HG03571 (cell line): ENCODE results near the gene PPP1R27.

Experiments
- ATAC-seq: cut with Tn5 transposase; IDR thresholded peaks from one replicate; pipeline ENCODE4 v1.9.1; 2021; ENCODE audit not compliant: unreplicated experiment

PPP1R27 gene

GRCh38 chr17:81807210-81807719 lies 27.6 kb downstream of the PPP1R27 start:
- no peak for ATAC-seq

DNA sequence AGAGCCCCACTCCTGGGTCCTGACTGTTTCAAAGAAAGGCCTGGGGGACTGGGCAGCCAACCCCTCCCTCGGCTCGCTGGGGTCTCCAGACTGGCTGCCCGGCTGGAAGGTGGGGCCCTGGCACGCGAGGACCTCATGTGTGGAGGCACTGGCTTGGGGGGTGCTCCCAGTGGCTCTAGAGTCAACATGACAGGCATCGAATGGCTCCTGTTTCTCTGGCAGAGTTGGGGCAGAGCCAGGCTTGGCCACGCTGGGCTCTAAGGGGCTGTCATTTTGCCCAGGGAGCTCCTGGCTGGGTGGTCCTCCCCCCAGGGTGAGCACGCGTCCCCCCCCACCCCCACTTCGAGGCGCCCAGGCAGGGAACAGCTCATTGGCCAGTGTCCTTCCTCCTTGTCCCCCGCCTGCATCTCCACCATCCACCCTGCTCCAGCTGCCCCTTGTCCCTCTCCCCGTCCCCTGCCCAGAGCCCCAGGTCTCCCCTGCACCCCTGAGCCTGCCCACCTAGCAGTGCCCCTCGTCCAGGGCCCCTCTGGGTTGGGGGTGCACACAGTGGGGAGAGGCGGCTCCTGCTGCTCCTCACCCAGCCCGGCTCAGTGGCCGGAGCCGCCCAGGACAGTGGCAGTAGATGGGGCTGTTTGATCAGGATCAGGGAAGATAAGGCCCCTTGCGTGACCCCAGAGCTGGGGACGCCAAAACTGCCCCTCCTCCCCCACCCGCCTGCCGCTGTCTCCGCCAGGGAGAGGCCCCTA lies 28.2 kb downstream of the PPP1R27 start:
- no peak for ATAC-seq

- ATAC-seq: no peak
Measured at GRCh38 chr17:81805707-81806460, 29.0 kb downstream of the PPP1R27 start.

GRCh38 chr17:81804559-81805399 lies 30.1 kb downstream of the PPP1R27 start:
- no peak for ATAC-seq

- ATAC-seq: no peak
Measured at GRCh38 chr17:81803728-81804558, 30.9 kb downstream of the PPP1R27 start, which contains the start of gene GCGR. Gene GCGR, plus strand, starts transcription at chr17:81804150. Its CDS starts 4,869 bp downstream, at chr17:81809019.

- no peak for ATAC-seq
Measured at GRCh38 chr17:81802856-81803643, 31.8 kb downstream of the PPP1R27 start.

- ATAC-seq: no peak
Measured at GRCh38 chr17:81802048-81802758, 32.6 kb downstream of the PPP1R27 start.

GRCh38 chr17:81801327-81801726 lies 33.5 kb downstream of the PPP1R27 start:
- ATAC-seq: no peak

GRCh38 chr17:81794509-81794908 lies 40.3 kb downstream of the PPP1R27 start:
- no peak for ATAC-seq

GRCh38 chr17:81794074-81794476 lies 40.8 kb downstream of the PPP1R27 start:
- ATAC-seq: no peak

DNA sequence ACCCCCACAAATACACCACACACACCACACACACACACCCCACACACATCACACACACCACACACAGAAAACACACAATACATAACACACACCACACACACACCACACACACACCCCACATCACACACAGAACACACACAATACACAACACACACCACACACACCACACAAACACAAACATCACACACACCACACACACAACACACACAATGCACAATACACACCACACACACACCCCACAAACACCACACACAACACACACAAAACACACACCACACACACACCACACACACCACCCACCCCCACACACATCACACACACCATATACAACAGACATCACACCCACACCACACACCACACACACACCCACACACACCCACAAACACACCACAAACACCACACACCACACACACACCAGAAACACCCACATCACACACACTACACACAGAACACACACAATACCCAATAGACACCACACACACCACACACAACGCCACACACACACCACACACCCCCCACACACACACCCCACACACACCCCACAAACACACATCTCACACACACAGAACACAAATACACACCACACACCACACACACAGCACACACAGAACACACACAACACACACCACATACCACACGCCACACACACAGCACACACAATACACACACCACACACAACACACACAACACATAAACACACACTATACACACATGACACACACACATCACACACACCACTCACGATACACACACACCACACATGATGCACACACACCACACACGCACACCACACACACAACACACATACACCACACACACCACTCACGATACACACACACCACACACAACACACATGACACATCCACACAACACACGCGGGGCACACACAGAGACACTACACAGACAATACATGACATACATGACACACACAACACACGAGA lies 41.9 kb downstream of the PPP1R27 start:
- no peak for ATAC-seq
